ENCODE measurements around the gene FCRL3. TPM values are rescaled to one million over a fixed set of nuclear protein-coding genes. Genes with fewer than 3 reads are reported as not detected.

The FCRL3 gene
- total and polyA plus RNA-seq, 12 donors = 0.01 to 1.3 (median 0.17) TPM; not detected in 8

DNA sequence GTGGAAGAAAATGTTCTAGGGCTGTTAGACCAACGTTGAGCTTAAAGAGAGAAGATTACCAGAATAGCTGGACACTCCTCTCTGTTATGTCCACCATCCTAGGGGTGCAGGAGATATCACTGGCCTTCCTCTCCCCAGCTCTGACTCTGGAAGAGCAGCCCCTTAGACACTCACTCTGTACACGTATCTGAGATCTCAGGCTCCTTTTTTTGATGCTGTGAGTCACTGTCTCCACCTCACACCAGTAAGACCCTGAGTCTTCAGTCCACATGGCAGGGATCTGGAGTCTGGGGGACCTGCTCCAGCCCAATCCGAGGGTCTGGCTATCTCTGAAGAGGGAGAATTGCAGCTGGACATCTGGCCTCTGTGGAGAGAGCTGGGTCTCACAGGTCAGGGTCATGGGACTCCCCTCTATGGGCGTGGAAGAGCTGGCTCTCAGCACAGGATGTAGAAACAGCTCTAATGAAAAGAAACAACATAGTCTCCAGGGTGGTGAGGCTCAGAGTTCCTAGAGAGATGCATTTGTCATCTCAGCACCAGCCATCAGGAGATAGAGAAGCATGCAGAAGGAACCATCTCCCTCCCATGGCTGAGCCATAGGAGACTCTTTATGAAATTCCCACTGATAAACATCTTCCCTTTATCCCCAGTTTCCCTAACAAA lies 3.5 kb downstream of the FCRL3 start:
- no peaks in the 10 kb centered on the region for H3K9me3 ChIP-seq
- no peak for ATAC-seq
- H3K4me1 ChIP-seq = no peaks in the 10 kb centered on the region
- H3K36me3 ChIP-seq = no peaks in the 10 kb centered on the region
- 34 to 47% methylated on average over 4 of the region's 4 CpGs for WGBS, 2 donors
- no peak overlapping the region for H3K4me3 ChIP-seq
- H3K27ac ChIP-seq = peak overlapping the region in 1 of 10 donors; percentile 2
- DNase-seq = no peak
- H3K27me3 ChIP-seq = peaks cover 0 to 29% (median 7%) of the 10 kb centered on the region in 7 donors
- TF ChIP-seq, protein P1, sequence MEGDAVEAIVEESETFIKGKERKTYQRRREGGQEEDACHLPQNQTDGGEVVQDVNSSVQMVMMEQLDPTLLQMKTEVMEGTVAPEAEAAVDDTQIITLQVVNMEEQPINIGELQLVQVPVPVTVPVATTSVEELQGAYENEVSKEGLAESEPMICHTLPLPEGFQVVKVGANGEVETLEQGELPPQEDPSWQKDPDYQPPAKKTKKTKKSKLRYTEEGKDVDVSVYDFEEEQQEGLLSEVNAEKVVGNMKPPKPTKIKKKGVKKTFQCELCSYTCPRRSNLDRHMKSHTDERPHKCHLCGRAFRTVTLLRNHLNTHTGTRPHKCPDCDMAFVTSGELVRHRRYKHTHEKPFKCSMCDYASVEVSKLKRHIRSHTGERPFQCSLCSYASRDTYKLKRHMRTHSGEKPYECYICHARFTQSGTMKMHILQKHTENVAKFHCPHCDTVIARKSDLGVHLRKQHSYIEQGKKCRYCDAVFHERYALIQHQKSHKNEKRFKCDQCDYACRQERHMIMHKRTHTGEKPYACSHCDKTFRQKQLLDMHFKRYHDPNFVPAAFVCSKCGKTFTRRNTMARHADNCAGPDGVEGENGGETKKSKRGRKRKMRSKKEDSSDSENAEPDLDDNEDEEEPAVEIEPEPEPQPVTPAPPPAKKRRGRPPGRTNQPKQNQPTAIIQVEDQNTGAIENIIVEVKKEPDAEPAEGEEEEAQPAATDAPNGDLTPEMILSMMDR (IDR thresholded peaks at IDR 0.05) = no peak
- intact Hi-C loops (cut with DNase I) = no loop called here

DNA sequence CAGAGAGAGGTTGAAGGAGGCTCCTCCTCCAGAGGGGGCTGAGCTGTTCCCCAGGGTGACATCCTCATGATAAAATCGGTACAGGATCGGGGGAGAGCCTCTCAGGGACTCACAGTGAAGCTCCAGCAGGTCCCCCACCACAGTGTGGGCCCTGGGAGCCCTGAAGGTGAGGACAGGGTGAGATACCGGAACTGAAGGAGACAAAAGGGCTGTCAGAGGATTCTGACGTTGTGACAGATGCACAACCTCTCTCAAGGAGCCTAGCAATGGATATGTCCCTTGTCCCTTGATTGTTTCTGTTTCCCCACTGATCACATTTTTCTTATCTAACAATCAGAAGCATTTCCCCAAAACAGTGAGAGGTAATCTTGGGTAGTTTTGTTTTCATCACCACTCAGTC lies 5.2 kb downstream of the FCRL3 start:
- intact Hi-C loops (cut with DNase I) = no loop called here
- TF ChIP-seq, protein P1 (IDR thresholded peaks at IDR 0.05) = no peak
- no peak overlapping the region for H3K27ac ChIP-seq
- no peak for DNase-seq
- peaks cover 0 to 19% (median 7%) of the 10 kb centered on the region in 7 donors for H3K27me3 ChIP-seq
- no peaks in the 10 kb centered on the region for H3K36me3 ChIP-seq
- 23 to 43% methylated on average over 4 of the region's 4 CpGs for WGBS, 2 donors
- no peaks in the 10 kb centered on the region for H3K9me3 ChIP-seq
- H3K4me1 ChIP-seq = no peaks in the 10 kb centered on the region
- no peak overlapping the region for H3K4me3 ChIP-seq
- ATAC-seq = no peak

DNA sequence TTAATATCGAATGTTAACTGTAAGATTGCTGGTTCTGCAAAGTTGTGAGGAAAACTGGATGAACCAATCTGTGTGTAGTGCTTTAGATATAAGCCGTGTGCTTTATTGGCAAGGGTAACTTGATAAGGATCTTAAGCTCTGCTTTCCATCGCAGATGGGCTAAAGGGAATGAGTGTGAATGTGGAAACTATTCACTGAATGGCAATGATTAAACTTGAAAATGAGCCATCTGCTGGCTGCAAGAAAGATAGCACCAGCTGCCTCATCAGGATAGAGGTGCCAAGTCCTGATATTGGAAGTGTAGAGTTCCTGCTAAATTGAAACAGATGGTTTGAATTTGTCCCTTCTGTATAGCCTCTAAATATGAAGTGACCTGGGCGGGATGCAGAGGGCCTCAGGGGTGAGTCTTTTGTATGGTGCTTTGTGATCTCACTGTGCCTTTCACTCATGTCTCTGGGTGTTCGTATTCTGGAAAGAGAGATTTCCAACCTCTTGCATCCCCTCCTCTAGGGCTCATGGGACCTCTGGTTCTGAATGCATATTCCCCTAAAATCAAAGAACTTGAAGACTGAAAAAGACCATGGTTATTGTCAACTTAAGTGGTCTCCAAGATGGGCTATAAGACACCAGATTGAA lies 9.2 kb downstream of the FCRL3 start:
- no peak for DNase-seq
- Histone ChIP-seq H3K36me3 (no peaks in the 10 kb centered on the region), H3K27ac (no peak overlapping the region), H3K27me3 (peaks cover 0 to 5% (median 0%) of the 10 kb centered on the region in 7 donors), H3K9me3 (no peaks in the 10 kb centered on the region), H3K4me1 (no peaks in the 10 kb centered on the region), H3K4me3 (no peak overlapping the region)
- ATAC-seq = no peak
- 32 to 40% methylated on average over 5 of the region's 5 CpGs for WGBS, 2 donors
- intact Hi-C loops (cut with DNase I) = no loop called here
- TF ChIP-seq, protein P1 (IDR thresholded peaks at IDR 0.05) = peak in 7 of 9 donors; percentile 16 to 57 (median 31)

DNA sequence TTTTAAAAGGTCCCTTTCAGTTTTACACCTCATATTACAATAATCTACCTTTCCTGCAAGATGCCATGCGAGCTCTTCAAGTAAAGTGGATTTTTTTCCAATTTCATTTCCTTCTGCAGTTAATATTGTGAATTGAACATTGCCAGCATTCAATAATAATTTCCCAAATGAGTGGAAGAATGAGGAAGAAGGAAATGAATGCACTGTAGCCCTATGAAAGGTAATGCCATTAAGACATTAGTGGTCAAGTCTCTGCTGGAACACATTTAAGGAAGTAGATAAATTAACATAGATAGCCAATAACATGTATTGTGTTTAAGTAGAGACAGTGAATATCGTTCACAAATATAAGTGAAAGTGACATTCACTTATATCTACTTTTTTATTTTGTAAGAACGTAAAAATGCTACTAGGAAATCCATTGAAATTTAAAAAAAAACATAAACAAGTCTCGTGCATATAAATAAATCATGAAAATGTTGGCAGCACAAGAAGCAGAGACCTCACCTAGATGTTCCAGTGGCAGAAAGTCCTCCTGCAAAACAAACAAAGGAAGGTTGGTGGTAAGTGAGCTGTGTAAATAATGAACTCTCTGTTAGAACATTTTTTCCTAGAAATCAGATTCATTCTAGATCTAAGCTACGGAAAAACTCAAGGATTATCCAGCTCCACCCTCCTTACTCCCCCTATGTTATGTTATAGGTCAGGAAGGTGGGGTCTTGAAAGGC lies 17.7 kb downstream of the FCRL3 start:
- Histone ChIP-seq H3K9me3 (peaks cover 0 to 3% (median 0%) of the 10 kb centered on the region in 11 donors), H3K4me3 (no peak overlapping the region), H3K36me3 (no peaks in the 10 kb centered on the region), H3K27ac (no peak overlapping the region), H3K27me3 (peaks cover 0 to 14% (median 0%) of the 10 kb centered on the region in 7 donors), H3K4me1 (no peaks in the 10 kb centered on the region)
- DNase-seq (no peak), ATAC-seq (no peak)
- intact Hi-C loops (cut with DNase I) = no loop called here
- TF ChIP-seq, protein P1 (IDR thresholded peaks at IDR 0.05) = no peak
- 68 to 71% methylated on average over 5 of the region's 5 CpGs for WGBS, 2 donors
